HG03439 (cell line): ENCODE measurements around the gene CD248.
"Not testable (repeated sequence)": the region's sequence is repeated elsewhere in the genome, so short reads cannot be mapped to it uniquely, and the experiment has no call there.

Experiments used
- ATAC-seq: cut with Tn5 transposase; IDR thresholded peaks from one replicate; pipeline ENCODE4 v1.9.1; 2021; ENCODE audit warnings: mild to moderate bottlenecking, moderate library complexity; ENCODE audit not compliant: unreplicated experiment

Gene CD248, protein sequence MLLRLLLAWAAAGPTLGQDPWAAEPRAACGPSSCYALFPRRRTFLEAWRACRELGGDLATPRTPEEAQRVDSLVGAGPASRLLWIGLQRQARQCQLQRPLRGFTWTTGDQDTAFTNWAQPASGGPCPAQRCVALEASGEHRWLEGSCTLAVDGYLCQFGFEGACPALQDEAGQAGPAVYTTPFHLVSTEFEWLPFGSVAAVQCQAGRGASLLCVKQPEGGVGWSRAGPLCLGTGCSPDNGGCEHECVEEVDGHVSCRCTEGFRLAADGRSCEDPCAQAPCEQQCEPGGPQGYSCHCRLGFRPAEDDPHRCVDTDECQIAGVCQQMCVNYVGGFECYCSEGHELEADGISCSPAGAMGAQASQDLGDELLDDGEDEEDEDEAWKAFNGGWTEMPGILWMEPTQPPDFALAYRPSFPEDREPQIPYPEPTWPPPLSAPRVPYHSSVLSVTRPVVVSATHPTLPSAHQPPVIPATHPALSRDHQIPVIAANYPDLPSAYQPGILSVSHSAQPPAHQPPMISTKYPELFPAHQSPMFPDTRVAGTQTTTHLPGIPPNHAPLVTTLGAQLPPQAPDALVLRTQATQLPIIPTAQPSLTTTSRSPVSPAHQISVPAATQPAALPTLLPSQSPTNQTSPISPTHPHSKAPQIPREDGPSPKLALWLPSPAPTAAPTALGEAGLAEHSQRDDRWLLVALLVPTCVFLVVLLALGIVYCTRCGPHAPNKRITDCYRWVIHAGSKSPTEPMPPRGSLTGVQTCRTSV

DNA sequence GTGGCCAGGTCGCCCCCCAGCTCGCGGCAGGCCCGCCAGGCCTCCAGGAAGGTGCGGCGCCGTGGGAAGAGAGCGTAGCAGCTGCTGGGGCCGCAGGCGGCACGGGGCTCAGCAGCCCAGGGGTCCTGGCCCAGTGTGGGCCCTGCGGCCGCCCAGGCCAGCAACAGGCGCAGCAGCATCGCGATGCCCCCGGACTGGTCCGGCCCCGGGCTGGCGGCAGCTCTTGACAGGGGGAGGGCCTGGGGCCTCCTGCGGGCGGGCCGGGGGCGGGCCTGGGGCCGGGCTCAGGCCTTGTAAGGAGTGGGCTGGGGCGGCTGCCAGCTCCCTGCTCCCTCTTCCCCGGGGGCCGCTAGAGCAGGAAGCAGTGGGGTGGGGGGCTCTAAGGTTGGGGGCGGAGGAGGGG is at the start of gene CD248:
Gene CD248, minus strand, starts transcription at position 196 of the 403 bp plus-strand sequence. Its CDS starts 17 bp downstream, at position 179.
- no peak for ATAC-seq

DNA sequence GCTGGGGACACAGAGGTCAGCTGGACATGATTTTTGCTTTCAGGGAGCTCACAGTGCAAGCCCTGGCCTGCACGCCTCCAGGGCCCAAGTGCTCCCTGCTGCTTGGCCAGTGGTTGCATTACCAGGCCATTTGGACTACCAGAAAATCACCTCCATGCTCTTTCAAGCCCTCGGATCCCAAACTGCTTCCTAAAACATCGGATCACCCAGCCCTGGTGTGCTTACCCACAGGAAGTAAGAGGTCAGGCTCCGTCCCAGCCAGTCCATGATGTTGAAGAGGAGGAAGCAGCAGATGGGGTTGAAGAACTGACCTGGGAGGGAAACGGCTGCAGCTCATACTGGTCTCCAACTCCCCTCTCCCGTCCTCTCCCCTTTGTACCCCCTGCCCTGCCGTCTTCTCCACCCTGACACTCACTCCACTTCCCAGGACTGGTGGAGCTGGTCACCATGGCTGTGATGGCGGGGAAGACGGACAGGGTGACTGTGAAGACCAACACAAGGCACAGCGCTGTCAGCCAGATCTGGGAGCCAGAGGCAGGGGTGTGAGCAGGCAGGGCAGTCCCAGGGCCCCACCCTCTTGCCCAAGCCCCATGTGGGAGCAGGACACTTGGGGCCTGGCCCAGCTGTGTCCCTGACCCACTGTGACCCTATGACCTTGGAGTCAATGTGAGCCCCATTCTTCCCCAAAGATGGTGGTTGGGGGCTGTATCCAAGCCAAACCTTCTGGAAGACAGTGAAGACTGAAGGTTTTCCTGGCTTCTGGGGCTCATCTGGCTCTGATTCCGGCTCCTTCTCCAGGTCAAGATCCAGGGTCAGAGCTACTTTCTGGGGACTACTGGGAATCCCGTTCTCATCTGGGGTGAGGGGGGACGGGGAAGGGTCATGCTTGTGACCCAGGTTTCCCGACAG is 49.1 kb upstream of the CD248 start:
- ATAC-seq, result no peak

DNA sequence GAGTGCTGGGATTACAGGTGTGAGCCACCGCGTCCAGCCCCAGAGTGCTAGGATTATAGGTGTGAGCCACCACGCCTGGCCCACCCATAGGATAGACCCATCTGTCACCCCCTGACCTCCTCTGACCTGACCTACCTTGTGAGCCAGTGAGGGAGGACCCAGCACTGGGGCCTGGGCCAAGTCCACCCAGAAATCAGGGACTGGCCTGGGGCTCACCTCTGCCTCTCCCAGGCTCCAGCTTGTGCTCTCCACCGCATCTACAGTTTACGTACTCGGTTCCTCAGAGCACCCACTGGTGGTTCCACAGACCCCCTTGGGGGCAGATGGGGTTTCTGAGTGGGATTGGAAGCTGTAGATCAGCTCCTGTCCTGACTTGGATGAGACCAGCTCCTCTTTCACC is 48.3 kb upstream of the CD248 start:
- ATAC-seq, result no peak

DNA sequence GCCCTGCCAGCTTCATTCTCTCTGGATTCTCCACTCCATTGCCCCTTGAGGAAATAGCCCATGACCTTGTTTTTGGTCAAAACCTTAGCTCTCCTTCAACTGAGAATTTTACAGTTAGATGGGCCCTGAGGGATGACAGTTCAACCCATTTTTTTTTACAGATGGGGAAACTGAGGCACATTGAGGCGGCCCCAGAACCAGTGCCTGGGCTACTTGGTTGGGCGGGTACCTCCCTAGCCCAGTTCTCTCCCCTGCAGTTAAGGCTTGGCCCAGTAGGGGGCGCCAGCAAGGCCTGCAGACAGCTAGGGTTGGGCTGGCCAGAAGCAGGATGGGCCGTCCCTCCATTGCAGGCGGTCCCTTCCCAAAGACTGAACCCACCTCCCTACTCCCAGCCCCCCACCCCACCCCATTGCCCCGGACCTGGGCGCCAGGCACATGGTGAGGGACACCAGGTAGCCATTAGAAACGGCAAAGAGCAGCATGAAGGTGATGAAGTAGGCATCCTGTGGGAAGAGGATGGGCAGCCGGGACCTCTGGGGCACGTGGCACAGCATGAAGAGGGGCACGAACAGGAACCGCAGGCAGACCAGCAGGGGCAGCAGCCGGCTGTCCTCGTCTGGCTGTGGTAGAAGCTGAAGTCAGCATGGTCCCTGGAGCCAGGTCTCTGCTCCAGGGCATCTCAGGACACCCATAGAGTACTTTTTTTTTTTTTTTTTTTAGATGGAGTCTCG is 47.1 kb upstream of the CD248 start:
- ATAC-seq, result no peak

DNA sequence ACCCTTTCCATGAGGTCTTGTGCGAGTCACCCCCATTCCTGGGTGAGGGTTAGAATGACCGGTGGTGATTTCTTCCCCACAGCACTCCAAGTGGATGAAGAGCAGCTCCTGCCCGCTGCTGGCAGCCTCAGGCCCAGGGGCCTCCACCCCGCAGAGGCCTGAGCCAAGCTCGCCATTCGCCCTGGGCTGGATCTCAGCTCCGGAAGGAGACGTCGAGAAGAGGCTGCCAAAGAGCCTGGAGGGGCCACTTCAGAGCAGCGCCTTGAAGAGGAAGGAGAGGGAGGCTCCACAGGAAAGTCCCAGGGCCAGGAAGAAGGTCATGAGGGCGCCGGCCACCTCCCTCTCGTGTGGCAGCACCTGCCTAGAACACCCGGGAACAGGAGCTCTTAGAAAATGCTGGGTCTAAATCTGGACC is 46.4 kb upstream of the CD248 start:
- no peak for ATAC-seq

DNA sequence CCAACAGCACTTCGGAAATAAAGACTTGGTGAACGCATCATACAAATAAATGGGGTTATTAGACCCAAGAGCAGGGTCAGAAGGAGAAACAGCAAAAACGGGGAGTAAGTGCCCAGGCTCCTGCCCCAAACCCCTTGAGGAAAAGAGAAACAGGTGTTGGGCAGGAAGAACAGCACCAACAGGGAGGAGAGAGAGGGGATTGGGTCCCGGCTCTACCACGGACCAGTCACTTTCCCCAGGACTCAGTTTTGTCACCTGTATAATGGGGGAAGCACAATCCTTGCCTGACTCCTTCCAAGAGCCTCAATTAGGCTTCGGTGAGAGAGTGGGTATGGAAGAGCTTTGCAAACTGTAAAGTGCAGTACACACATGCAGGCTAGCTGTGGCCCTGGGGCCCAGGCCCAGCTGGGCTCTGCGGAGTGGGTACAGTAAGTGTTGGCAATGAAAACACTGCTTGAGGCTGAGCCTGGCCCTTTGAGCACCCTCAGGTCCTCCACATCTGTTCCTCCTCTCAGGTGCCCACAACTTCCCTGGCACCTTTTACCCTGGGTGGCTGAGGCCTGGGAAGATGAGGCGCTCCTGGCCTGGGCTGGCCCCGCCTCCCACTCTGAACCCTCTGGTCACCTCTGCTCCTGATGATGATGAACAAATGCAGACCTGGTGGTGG is 45.8 kb upstream of the CD248 start:
- no peak for ATAC-seq

DNA sequence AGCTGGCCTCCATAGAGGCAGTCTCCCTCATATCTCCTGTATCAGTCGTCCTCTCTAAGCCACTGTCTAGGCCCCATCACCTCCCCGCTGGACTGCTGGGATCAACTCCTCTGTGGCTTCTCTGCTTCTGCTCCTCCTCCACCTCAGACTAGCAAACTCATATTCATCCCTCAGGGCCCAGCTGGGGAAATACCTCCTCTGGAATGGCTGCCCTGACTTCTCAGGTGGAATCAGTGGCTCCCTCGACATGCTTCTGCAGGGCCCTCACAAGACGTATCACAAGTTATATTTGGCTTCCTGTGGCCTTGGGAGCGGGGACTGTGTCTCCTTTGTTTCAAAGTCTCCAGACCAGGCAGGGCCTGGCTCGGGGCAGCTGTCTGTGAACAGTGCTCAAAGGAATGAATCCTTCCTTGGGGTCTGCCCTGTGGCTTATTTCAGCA is 44.7 kb upstream of the CD248 start:
- ATAC-seq, result no peak

DNA sequence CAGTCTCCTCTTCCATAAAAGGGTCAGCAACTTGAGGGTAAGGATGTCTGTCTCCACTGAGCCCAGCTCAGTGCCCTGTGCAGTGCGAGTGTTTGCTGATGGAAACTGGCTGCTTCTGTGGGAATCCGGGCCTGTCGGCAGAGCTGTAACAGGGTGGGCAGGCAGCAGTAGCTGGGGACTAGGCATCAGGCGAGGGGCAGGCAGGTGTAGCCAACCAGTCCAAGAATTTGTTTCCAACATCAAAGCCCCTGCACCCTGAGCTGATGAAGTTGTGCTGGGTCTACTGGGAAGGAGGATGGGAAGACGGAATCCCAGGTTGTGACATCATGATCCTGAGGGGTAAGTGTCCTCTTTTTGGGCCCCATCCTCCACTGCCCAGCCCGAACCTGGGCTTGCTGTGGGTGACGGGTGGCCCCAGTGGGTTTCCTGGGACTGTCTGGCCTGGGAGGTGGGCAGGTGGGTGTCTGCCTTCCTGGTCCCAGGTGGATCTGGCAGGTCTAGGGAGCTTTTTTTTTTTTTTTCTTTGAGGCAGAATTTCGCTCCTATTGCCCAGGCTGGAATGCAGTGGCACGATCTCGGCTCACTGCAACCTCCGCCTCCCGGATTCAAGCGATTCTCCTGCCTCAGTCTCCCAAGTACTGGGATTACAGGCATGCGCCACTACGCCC is 43.7 kb upstream of the CD248 start:
- no peak for ATAC-seq

DNA sequence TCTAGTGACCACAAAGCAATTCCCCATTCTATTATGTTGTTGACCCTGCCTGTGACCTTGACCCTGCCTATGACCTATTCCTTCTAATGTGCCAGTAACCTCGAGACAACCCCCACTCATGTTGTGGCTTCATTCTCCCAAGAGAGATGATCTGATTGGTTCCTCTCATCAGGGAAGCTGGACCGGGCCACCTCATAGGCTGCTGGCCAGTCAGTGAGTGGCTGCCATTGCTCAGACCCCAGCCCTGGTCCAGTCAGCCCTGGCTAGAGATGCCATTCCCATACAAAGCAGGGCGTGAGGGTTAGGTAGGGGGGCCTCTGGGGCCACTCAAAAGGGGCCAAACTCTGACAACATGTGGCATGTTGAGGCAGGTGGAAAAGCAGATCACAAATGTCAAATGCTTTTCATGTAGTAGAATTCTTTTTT is 42.8 kb upstream of the CD248 start:
- ATAC-seq, result no peak

DNA sequence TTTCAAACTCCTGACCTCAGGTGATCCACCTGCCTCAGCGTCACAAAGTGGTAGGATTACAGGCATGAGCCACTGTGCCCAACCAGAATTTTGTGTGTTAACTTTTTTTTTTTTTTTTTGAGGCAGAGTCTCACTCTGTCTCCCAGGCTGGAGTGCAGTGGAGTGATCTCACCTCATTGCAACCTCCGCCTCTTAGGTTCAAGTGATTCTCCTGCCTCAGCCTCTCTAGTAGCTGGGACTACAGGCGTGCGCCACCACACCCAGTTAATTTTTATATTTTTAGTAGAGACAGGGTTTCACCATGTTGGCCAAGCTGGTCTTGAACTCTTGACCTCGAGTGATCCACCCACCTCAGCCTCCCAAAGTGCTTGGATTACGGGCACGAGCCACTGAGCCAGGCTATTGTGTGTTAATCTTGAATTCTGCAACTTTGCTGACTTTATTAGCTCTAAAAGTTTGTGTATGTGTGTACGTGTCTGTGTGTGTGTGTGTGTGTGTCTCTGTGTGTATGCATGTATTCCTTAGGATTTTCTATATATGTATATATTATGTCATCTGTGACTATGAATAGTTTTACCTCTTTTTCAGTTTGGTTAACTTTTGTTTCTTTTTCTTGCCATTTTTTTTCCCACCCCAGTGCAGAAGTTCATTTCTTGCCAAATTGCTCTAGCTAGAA is 33.9 kb upstream of the CD248 start:
- not testable (repeated sequence) for ATAC-seq

DNA sequence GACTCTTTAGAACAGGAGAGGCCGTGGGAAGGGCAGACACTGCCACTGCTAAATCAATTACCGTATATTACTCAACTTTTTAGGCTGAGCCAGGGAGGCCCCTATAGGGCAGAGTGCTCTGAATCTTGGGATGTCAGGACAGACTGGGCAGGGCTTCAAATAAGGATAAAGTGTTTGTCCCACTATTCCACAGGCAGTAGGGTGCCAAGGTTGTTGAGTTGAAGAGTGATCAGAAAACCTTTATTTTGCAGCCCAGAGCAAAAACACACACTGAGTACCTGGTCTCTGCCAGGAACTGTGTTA is 32.2 kb upstream of the CD248 start:
- no peak for ATAC-seq

DNA sequence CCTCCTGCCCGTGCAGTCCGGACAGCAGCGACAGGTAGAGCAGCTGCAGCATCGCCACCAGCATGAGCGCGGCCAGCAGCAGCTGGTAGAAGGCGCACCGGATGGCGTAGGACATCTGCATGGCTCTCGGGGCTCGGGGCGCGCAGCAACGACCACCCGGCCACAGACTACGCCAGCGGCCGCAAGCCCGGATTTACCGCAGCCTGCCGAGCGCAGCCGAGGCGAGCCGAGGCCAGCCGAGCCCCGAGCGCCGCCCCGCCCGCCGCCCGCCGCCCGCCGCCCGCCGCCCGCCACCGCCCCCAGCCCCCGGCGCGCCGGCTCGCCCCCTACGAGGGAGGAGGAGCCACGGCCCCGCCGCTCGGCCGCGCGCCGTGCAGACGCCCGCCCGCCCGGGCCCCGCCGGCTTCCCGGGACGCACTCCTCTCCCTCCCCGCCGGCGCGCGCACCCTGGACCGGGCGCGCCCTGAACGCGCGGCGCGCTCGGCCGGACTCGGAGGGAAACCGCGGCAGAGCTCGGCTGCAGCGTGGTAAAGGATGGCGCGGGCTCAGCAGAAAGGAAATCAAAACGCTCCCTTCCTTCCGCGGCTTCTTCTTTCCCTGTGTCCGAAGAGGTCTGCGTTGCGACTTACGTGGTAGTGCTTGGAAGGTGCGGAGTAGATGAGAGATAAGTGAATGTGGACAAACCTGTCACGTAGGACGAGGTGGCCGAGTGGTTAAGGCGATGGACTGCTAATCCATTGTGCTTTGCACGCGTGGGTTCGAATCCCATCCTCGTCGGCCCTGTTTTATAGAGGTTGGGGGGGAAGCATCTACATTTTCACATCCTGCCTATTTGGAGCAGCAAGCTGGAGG is 30.8 kb upstream of the CD248 start, which contains the start of gene B4GAT1:
Gene B4GAT1, minus strand, starts transcription at position 205 of the 852 bp plus-strand sequence. Its CDS starts 84 bp downstream, at position 121.
- peak; percentile 36 for ATAC-seq

DNA sequence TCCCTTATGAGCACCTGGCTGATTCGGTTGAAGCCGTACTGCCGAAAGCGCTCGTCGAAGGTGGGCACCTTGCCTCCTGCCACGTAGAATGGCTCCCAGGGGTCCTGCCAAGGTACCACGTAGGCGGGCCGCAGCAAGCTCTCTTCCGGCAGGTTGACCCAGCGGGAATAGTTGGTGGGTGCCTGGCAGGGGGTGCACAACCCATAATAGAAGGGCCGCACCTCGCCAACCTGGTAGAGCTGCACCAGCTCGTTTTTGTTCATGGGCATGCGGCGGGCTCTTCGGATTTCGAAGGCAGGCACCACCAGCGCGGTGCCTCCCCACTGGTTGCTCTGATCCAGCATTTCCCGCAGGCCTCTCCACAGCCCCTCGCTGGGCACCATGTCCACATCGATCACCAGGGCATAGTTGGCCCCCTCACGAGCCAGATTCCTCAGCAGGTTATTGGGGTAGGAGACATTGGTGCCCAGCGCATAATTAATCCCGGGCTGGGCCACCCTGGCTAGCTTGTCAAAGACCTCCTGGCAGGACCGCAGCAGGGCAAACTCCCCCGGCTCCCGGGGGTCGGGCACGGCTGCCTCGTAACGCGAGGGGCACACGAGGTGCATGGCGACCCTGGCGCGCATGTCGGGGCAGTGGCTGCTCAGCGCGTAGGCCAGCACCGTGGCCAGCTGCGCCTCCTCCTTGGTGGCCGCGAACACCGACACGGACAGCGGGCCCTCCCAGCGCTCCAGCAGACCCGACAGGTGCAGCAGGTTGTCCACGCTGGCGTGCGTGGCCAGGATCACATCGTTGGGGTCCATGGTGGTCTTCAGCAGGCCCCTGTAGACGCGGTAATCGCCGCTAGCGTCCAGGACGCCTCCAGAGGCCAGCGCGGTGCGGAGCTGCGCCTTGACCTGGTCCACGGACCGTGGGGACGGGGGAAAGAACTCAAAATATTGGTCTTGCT is 29.9 kb upstream of the CD248 start:
- ATAC-seq, result no peak

DNA sequence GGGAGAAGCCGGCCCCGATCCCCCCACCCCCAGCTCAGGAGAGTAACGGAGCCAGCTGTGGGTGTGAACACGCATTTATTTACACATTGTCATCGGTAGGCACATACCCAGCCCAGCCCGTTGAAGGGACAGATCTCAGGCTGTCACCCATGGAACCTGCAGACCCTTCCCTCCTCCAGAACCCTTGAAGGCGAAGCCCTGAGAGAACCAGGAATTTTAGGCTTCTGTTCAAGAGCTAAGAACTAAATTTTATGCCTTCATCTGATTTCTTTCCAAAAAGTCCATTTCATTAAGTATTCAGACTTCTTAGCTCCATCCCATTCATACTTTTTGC is 28.4 kb upstream of the CD248 start:
- no peak for ATAC-seq

DNA sequence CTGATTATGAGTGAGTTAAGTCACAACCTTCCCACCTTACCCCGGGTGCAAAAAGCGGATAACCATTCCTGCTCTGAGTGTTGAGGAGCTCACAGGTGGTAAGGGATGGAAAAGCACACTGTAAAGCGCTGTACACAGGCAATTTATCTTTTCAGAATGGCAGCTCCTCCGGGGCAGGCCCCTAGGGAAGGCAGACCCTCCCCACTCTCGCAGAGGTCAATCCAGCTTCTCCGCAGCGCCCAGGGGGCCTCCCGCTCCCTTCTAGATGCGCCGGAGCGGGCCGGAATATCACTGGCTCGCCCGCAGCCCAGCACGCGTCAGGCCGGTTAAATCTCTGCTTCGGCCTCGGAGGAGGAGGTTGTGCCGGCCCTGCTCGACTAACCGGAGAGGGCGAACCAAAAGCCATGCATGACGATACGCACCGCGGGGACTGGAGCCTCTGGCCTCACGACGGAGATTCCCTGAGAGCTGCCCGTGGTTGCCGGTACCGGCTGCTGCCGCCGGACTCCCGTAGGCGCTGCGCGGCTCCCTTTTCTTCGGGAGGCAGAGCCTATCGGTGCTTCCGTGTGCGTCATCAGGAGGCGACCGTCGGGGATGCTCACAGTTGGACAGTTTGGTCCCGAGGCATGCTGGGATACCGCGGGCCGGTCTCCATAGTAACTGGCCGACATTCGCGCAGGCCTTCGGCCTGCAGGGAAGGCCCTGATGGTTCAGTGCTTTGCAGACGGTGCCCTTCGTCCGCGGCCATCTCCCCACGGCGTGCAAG is 27.9 kb upstream of the CD248 start, which contains the start of gene BRMS1:
Gene BRMS1, minus strand, starts transcription at position 555 of the 766 bp plus-strand sequence. CDS start 2,870 bp downstream, outside the sequence.
- ATAC-seq, result peak; percentile 73

DNA sequence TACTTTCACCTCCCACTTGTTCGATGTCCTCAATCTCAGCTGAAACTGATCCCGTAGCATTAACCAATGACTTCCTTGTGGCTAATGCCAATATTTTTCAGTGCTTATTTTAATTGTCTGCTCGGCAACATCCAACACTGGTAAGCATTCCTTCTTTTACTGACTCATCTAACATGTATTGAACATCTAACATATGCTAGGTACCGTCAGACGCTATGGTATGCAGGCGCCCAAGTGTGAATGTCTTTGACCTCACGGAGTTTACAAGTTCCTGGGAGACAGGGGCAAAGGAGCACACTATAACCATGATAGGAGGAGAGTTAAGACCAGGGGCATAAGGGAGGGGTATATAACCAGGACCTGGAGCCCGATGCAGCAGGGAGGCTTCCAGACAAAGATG is 26.3 kb upstream of the CD248 start:
- ATAC-seq, result no peak
